Measurements from ENCODE around the gene FOXD4L6.
"Not testable (repeated sequence)": the region's sequence is repeated elsewhere in the genome, so short reads cannot be mapped to it uniquely, and the experiment has no call there.

Gene FOXD4L6

GRCh38 chr9:41128581-41128980 is at the start of gene FOXD4L6:
TSS of gene FOXD4L6 (minus strand) at chr9:41128681. CDS start at chr9:41128383, 298 bp downstream.
- not testable (repeated sequence) for DNase-seq

GRCh38 chr9:41174994-41175393 is 46.5 kb upstream of the FOXD4L6 start:
- not testable (repeated sequence) for DNase-seq

- not testable (repeated sequence) for DNase-seq
These were observed 21.6 kb upstream of the FOXD4L6 start for GRCh38 chr9:41150116-41150515.

- DNase-seq = not testable (repeated sequence)
These were observed 13.4 kb upstream of the FOXD4L6 start for GRCh38 chr9:41141878-41142277.

- not testable (repeated sequence) for DNase-seq
These were observed 1.6 kb downstream of the FOXD4L6 start for GRCh38 chr9:41126746-41127446.

- not testable (repeated sequence) for DNase-seq
These were observed 2.5 kb downstream of the FOXD4L6 start for GRCh38 chr9:41125936-41126335.

- DNase-seq = not testable (repeated sequence)
These were observed 3.3 kb downstream of the FOXD4L6 start for GRCh38 chr9:41125109-41125658.

- not testable (repeated sequence) for DNase-seq
These were observed 4.0 kb downstream of the FOXD4L6 start for GRCh38 chr9:41124250-41125108.

- not testable (repeated sequence) for DNase-seq
These were observed 4.7 kb downstream of the FOXD4L6 start for GRCh38 chr9:41123812-41124211.

- DNase-seq = not testable (repeated sequence)
These were observed 5.1 kb downstream of the FOXD4L6 start for GRCh38 chr9:41123396-41123795.

GRCh38 chr9:41120696-41121095 is 7.8 kb downstream of the FOXD4L6 start:
- not testable (repeated sequence) for DNase-seq

- not testable (repeated sequence) for DNase-seq
These were observed 8.8 kb downstream of the FOXD4L6 start for GRCh38 chr9:41119719-41120118.

GRCh38 chr9:41119311-41119710 is 9.2 kb downstream of the FOXD4L6 start:
- not testable (repeated sequence) for DNase-seq

- DNase-seq = not testable (repeated sequence)
These were observed 15.1 kb downstream of the FOXD4L6 start for GRCh38 chr9:41113348-41113747.

- not testable (repeated sequence) for DNase-seq
These were observed 17.1 kb downstream of the FOXD4L6 start for GRCh38 chr9:41111414-41111813.

- DNase-seq = not testable (repeated sequence)
These were observed 17.6 kb downstream of the FOXD4L6 start for GRCh38 chr9:41110913-41111312.

GRCh38 chr9:41109253-41109652 is 19.2 kb downstream of the FOXD4L6 start:
- not testable (repeated sequence) for DNase-seq

GRCh38 chr9:41108816-41109215 is 19.7 kb downstream of the FOXD4L6 start:
- not testable (repeated sequence) for DNase-seq

- not testable (repeated sequence) for DNase-seq
These were observed 21.9 kb downstream of the FOXD4L6 start for GRCh38 chr9:41106472-41107116.

GRCh38 chr9:41105557-41106253 is 22.8 kb downstream of the FOXD4L6 start:
- DNase-seq = not testable (repeated sequence)

GRCh38 chr9:41104542-41104941 is 23.9 kb downstream of the FOXD4L6 start:
- DNase-seq = not testable (repeated sequence)
